ENCODE measurements around the gene MAP6D1.

MAP6D1 gene
- total RNA-seq, result 0 to 0.54 (median 0.24) reads per million in 4 donors

DNA sequence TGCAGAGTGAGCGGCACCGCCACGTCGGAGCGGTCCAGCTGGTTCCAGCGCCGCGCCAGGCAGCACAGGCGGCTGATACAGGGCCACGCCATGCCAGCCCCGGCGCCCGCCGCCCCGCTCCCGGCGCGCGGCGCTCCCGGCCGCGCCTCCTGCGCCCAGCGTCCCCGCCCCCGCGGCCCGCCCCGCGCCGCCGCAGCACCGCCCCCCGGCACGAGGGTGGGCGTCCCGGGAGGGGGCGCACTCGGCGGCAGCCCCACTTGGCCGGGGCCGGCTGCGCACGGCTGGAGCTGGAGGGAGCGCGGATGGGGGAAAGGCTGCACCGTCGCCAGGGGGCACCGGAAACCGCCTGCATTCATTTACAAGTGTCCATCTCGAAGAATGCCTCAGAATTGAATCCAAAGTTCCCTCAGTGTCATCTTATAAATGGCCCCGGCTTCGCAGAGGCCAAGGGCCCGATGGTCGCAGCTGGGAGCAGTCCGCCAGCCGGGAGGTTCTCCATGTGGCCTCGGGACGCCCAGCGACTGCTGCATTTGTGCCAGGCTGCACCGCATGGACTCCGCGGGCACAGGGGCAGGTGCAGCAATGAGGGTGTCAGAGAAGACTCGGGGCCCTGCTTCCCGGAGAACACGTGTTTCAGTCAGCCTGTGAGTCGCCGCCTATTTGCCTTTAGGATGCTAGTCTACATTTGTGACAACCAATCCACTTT, at the start of gene MAP6D1:
MAP6D1 (minus strand) TSS at position 122 of the 706 bp plus-strand sequence; CDS start at position 92, 30 bp downstream.
- DNase-seq, result peak in 3 of 5 donors; percentile 16 to 34 (median 19)

DNA sequence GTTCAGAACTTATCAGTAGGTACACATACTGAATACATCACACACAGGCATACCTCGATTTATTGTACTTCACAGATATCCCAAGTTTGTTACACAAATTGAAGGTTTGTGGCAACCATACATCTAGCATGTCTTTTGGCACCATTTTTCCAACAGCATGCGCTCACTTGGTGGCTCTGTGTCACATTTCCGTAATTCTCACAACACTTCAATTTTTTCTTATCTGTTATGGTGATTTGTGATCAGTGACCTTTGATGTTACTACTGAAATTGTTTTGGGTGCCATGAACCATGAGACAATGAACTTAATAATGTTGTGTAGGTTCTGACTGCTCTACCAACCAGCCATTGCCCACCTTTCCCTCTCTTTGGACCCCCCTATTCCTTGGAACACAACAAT, 48.5 kb upstream of the MAP6D1 start:
- no peak for DNase-seq

GRCh38 chr3:183871541-183871940, 46.2 kb upstream of the MAP6D1 start:
- no peak for DNase-seq

DNA sequence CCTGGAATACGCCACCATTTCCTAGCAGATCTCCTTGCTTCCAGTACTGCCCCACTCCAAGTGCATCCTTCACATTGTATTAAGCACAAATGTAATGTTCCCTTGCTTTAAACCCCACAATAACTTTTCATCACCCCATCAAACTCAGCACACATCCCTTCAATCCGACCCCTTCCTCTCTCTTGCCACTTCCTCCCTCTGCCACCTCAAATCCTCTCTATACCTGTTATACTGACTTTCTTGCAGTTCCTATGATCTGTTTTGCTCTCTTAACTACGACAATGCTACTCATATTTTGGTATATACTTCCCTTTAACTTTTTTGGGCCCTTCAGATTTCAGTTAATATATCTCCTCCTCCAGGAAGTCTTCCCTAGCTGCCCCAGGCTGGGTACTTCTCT, 45.2 kb upstream of the MAP6D1 start:
- DNase-seq, result no peak

DNA sequence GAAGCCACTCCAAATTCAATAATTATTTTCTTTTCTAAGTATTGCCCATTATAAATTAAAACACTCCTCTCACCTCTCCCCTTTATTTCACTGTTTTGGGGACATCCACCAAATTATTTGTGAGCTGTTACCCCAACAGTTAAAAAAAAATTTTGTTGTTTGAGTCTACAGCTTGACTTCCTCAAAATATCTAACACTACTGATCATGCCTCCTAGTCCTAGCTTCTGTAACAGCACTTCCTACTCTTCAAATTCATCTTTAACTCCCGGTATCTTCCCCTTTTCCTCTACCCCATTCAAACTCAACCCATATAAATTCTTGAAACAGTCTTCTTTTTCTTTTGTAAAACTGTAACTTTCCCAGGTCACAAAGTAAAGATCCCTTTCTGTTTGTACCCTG, 43.4 kb upstream of the MAP6D1 start:
- no peak for DNase-seq

DNA sequence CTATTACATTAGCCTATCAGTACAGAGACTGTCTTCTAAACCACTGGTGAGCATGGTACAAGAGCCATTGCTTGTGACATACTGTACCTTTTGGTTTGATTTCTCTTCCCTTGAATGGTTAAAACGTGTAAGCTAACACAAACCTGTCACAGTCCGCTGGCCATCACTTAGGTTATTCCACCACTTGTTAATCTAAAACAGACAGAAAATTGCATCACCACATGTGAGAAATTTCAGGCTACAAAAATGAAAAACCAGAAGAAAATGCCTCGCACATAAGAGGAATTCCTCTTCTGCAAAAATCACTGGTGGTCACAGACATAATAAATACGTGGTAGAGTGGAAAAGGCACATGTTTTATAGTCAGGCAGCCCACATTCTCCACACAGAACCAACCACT, 37.2 kb upstream of the MAP6D1 start:
- DNase-seq, result no peak

DNA sequence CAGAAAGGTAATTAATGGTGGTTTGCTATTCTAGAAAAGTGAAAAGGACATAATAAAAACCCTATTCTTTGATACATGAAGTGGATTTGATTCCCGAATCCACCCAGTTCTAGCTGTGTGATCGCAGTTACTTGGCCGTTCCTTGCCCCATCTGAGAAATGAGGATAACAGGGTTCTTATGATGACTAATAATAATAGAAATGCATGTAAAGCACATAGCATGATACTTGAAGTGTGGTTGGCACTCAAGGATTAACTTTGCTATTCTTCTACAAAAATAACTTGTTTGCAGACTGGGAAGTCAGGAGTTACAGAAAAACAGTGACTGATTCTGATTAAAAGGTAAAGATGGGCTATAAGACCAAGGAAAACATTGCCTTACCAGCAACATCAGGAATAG, 32.5 kb upstream of the MAP6D1 start:
- DNase-seq, result no peak

DNA sequence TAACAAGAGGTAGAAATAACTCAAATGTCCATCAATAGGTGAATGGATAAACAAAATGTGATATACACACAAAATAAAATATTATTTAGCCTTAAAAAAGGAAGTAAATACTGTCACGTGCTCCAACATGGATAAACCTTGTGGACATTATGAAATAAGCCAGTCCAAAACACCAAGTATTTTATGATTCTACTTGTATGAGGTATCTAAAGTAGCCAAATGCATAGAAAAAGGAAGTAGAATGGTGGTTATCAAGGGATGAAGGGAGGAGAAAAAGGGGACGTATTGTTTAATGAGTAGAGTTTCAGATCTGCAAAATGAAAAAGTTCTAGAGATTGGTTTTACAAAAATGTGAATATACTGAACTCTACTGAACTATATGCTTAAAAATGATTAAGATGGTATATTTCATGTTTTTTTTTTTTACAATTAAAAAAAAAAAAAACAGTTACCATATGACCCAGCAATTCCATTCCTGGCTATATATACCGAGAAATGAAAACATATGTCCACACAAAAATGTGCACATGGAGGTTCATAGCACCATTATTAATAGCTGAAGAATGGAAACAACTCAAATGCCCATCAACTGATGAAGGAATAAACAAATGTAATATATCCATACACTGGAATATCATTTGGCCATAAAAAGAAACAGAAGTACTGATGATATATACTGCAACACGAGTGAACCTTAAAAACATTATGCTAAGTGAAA, 29.1 kb upstream of the MAP6D1 start:
- DNase-seq, result no peak

DNA sequence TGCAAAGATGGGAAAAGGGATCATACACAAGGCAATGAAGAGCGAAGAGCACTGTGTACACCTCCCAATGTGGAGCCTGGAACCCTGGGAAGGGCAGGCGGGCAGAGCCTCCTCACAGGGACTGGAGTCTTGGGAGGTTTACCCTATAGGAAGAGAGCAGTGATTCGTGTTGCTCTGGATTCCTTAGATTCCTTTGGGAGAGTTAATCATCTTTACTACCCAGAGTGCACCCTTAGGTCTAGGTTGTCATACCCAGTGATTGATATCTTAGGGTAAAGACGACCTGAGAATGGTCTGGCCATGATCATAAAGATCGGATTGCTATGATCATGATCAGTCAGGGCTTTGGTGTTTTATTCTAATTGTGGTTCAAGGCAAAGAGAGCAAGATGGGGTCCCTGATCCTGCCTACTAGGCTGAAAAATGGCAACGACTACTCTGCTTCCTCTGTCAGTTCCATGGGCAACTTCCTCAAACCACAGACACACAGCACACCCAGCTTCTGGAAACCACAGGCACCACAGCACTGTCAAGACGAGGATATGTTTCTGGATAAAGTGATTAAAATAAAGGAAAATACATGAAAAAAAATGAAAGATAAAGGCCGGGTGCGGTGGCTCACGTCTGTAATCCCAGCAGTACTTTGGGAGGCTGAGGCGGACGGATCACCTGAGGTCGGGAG, 20.4 kb upstream of the MAP6D1 start:
- DNase-seq, result no peak

GRCh38 chr3:183845090-183845489, 19.7 kb upstream of the MAP6D1 start:
- no peak for DNase-seq

DNA sequence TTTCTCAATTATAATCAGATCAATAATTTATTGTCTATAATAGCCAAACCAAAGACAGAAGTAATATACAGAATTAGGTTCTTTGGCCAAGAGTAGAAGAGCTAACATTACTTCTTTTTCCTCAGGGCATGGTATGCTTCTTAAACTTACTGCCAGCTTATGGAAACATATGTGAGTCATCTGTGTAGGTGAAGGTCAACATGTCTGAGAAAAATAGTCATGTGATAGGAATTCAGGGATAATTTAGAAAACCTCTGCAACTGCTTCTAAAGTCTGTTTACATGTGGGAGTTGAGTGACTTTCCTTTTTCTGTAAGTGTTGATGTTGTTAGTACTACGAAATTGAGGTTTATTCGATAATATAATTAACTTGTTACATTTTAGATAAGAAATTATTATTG, 19.2 kb upstream of the MAP6D1 start:
- DNase-seq, result no peak

- no peak for DNase-seq
Observed at GRCh38 chr3:183839751-183840150, 14.4 kb upstream of the MAP6D1 start.

GRCh38 chr3:183837894-183838293, 12.5 kb upstream of the MAP6D1 start:
- no peak for DNase-seq

DNA sequence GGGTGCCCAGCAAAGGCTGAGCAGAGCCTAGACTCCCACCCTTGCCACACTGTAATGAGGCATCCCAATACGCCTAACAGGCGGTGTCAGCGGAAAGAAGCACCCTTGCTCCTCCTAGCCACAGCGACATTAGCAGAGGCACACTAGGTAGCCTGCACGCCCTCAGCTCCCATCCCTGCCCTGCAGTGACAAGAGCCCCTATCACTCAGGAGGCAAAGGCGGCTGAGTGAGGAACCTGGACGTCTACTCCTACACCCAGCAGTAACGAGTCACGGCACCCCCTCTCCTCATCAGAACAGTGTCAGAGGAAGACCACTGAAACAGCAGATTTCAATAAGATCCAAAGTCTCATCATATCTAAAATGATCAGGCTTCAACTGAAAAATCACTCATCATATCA, 12.0 kb upstream of the MAP6D1 start:
- no peak for DNase-seq

GRCh38 chr3:183833516-183833915, 8.1 kb upstream of the MAP6D1 start:
- DNase-seq, result no peak

DNA sequence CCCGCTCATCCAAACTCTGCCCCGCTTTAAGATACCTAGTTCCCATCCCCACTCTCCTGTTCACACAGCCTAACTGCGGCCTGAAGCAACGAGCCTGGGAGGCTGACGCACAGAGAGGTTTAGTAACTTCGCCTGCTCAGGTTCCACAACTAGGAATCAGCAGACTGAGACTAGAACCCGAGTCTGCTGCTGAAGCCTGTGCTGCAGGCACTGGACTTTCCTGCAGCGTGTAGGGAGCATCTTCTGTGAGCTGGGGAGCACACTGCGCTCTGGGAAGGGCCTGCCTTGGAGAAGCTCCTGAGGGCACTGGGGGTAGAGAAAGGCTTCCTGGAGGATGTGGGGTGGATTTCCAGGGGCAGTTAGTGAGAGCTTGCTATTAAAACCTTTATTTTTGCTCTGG, 4.8 kb upstream of the MAP6D1 start:
- no peak for DNase-seq

DNA sequence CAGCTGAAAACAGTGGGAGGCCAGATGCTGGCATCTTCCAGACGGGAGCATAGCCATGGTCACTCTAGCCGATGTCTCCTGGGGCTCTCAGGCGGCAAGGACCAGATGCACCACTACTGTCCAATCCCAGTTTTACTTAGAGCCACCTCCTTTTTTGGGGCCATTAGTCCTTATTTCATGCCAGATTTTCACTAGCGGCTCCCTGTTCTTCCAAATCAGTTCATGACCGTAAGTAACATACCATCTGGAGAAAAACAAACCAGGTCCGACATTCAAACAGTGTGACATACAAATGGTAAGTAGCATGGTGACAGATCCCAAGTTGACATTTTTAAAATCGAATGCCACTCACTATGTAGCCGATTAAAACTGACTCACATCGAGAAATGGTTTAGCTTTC, 4.1 kb upstream of the MAP6D1 start:
- DNase-seq, result no peak

DNA sequence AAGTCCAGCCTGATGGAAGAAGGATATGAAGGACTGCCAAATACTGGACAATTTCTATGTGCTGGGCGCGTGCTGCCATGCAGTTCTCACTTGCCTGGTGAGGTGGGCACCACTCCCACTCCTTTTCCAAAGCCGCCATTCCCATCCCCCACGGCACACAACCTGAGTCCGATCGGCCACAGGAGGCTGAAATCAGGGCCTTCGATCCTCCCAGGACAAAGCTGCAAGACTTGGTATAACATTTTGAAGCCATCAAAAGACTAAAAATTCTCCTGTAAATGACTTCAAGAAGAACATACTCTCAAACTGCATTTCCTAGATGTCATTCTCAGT, 3.1 kb upstream of the MAP6D1 start:
- DNase-seq, result no peak

DNA sequence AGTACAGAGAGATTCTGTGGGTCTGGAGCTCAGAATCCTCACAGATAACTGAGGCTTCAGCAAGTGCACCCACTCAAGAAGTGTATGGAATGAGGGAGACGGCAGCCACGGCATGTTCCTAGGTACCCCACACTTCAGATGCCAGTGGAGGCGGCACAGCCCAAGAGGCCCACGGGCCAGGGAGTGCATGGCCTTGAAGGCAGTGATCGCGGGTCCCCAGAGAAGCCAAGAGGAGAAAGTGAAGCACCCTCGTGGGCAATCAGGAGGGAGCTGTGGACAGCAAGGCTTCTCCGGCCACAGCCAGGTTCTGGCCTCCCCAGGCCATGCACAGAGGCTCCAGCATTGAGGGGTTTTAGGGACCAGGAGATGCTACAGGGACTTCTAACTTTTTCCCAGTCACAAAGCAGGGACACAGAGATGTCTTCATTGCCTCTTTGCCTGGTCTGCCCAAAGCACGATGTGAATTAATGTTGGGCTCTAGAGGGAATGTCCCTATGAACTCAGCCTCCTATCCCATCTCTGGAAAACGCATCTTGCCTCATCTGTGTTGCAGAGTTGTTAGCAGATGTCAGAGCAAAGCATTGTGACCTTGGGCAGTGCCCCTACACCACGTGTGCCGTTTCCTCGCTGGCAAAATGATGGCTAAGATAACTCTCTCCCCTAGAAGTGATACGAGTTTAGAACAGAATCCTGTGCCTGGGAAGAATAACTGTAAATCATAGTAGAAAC, 2.6 kb upstream of the MAP6D1 start:
- DNase-seq, result no peak

GRCh38 chr3:183826448-183827250, 1.3 kb upstream of the MAP6D1 start:
- no peak for DNase-seq

DNA sequence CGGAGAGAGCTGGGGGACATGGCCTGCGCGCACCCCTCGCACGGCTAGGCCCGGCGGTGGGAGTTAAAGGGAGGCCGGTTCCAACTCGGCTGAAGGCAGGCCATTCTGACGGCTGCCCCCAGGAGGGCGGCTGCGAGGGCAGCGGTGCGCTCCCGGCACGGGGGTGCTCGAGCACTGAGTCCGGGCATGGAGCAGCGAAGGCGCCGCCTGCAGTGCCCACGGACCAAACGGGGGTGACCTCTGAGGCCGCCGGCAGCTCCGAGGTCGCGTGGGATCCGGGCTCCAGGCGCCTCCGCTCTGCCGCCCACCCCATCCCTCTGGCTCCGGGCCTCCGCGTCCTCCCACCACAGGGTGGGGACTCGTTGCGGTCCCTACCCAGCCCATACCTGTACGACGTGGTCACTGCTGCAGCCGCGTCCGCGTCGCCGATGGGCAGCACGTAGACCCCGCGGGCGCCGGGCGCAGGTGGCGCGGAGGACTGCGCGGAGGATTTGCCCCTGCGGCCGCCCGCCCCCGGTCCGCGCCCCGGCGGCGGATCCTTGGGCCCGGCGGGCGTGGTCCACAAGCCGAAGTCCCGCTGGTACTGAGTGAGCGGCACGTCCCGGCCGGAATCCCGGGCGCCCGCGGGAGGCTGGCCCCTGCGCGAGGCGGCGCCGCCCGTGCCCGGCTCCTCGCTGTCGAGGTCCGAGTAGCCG, 469 bp downstream of the MAP6D1 start:
- DNase-seq, result peak in 1 of 5 donors; percentile 12

GRCh38 chr3:183823963-183824362, 1.4 kb downstream of the MAP6D1 start:
- DNase-seq, result no peak
